H1 (cell line): ENCODE results near the gene COL9A2. TPM values are rescaled to one million over a fixed set of nuclear protein-coding genes. Genes with fewer than 3 reads are reported as not detected.

Experiments used
- CTCF ChIA-PET: fragments of 300-600 bp; sonication (Branson Sonifier 250); formaldehyde crosslinking; loops from one replicate; lab custom pipeline; 2021; ENCODE audit not compliant: partially characterized antibody; lab: Charles Lee
- POLR2A ChIA-PET: fragments of 300-600 bp; sonication (Branson Sonifier 250); formaldehyde crosslinking; loops from one replicate; lab custom pipeline; 2021; ENCODE audit warnings: inconsistent platforms; ENCODE audit not compliant: partially characterized antibody; lab: Charles Lee
- DNase-seq, 2 experiments: peaks; one replicate each; pipeline versions ENCODE4 v3.0.0 to v3.0.0-alpha.2; 2010 to 2022; ENCODE audit warnings: low spot score in 2 of 2, low read depth in 1 of 2, mixed read lengths in 1 of 2
- FAIRE-seq: peaks from 2 replicates; lab custom pipeline; 2011; peaks lifted over from hg19 to GRCh38; lab: Jason Lieb, UNC
- H2AFZ ChIP-seq: 2 replicates; pipeline ENCODE4 v1.8.1; 2012; ENCODE audit warnings: low read length, inconsistent platforms
- H2AK5ac ChIP-seq: 2 replicates; pipeline ENCODE4 v1.6.1; 2013; ENCODE audit warnings: low read depth, low read length
- H2BK120ac ChIP-seq: replicated peaks from 2 replicates; pipeline ENCODE3; 2013; ENCODE audit warnings: low read depth, low read length, inconsistent platforms
- H2BK12ac ChIP-seq: 2 replicates; pipeline ENCODE4 v1.6.1; 2013; ENCODE audit warnings: low read depth, low read length
- H2BK15ac ChIP-seq: 2 replicates; pipeline ENCODE4 v1.6.1; 2013; ENCODE audit warnings: low read length
- H2BK20ac ChIP-seq: 2 replicates; pipeline ENCODE4 v1.6.1; 2013; ENCODE audit warnings: low read length
- H2BK5ac ChIP-seq: 2 replicates; pipeline ENCODE4 v1.6.1; 2013; ENCODE audit warnings: low read depth, low read length
- H3K14ac ChIP-seq: 2 replicates; pipeline ENCODE4 v1.6.1; 2013; ENCODE audit warnings: inconsistent platforms; ENCODE audit not compliant: insufficient read length
- H3K18ac ChIP-seq: 2 replicates; pipeline ENCODE4 v1.6.1; 2013; ENCODE audit warnings: low read length; ENCODE audit errors: extremely low read depth
- H3K23ac ChIP-seq: 2 replicates; pipeline ENCODE4 v1.6.1; 2013; ENCODE audit warnings: inconsistent platforms; ENCODE audit not compliant: insufficient read length
- H3K23me2 ChIP-seq: 2 replicates; pipeline ENCODE4 v1.6.1; 2013; ENCODE audit warnings: low read depth, low read length
- H3K27ac ChIP-seq: 2 replicates; pipeline ENCODE4 v1.6.1; 2011; ENCODE audit warnings: low read depth, low read length, inconsistent platforms
- H3K27me3 ChIP-seq, 4 experiments: replicated peaks in 1 of 4; 1 replicate in 1 of 4; 2 replicates in 3 of 4; pipeline versions ENCODE4 v1.6.1 to v1.8.1; 2011 to 2013; ENCODE audit warnings: low read length in 3 of 4, mild to moderate bottlenecking in 3 of 4, inconsistent platforms in 2 of 4, mixed read lengths in 2 of 4, moderate library complexity in 1 of 4; ENCODE audit not compliant: control insufficient read depth in 3 of 4, insufficient read depth in 3 of 4; ENCODE audit errors: extremely low read depth in 1 of 4
- H3K36me3 ChIP-seq, 4 experiments: 2 replicates each; pipeline versions ENCODE4 v1.6.1 to v1.8.1; 2011 to 2013; ENCODE audit warnings: mild to moderate bottlenecking in 4 of 4, low read length in 3 of 4, moderate library complexity in 2 of 4, control low read depth in 1 of 4, inconsistent platforms in 1 of 4; ENCODE audit not compliant: insufficient read depth in 4 of 4, control insufficient read depth in 2 of 4
- H3K4ac ChIP-seq: replicated peaks from 2 replicates; pipeline ENCODE3; 2013; ENCODE audit warnings: low read length, low read depth, mixed read lengths, inconsistent platforms; ENCODE audit not compliant: insufficient read length
- H3K4me1 ChIP-seq, 4 experiments: replicated peaks in 1 of 4; 1 replicate in 1 of 4; 2 replicates in 3 of 4; pipeline versions ENCODE4 v1.6.1 to v1.8.1; 2011 to 2013; ENCODE audit warnings: low read length in 3 of 4, inconsistent platforms in 2 of 4, mixed read lengths in 1 of 4; ENCODE audit not compliant: insufficient read depth in 4 of 4, control insufficient read depth in 3 of 4
- H3K4me2 ChIP-seq, 2 experiments: 2 replicates each; pipeline versions ENCODE4 v1.6.1 to v1.8.1; 2011 to 2013; ENCODE audit warnings: low read depth in 2 of 2, low read length in 2 of 2, control low read depth in 1 of 2, inconsistent platforms in 1 of 2, mild to moderate bottlenecking in 1 of 2; ENCODE audit not compliant: insufficient read depth in 1 of 2
- H3K4me3 ChIP-seq, 4 experiments: fragments of 200-600, 300-600 bp in 1 of 4; sonication (generic), shearing (Covaris generic), sonication (Bioruptor Twin) in 1 of 4; 2 replicates each; pipeline versions ENCODE4 v1.5.1 to v1.8.1; 2011 to 2016; ENCODE audit warnings: low read length in 4 of 4, low read depth in 3 of 4, control low read depth in 2 of 4, inconsistent platforms in 2 of 4, mild to moderate bottlenecking in 2 of 4, mixed read lengths in 1 of 4, moderate library complexity in 1 of 4; ENCODE audit not compliant: insufficient read depth in 2 of 4; ENCODE audit errors: extremely low read depth in 1 of 4
- H3K56ac ChIP-seq: replicated peaks from 2 replicates; pipeline ENCODE3; 2013; ENCODE audit warnings: low read depth, mild to moderate bottlenecking, mixed read lengths, low read length, inconsistent platforms; ENCODE audit not compliant: insufficient read length
- H3K79me1 ChIP-seq: 2 replicates; pipeline ENCODE4 v1.6.1; 2013; ENCODE audit warnings: low read depth, low read length, control low read depth
- H3K79me2 ChIP-seq, 2 experiments: 2 replicates each; pipeline versions ENCODE4 v1.6.1 to v1.8.1; 2012 to 2013; ENCODE audit warnings: low read length in 2 of 2, mild to moderate bottlenecking in 2 of 2, inconsistent platforms in 1 of 2; ENCODE audit not compliant: insufficient read depth in 2 of 2, control insufficient read depth in 1 of 2
- H3K9ac ChIP-seq, 4 experiments: replicated peaks in 1 of 4; 1 replicate in 1 of 4; 2 replicates in 3 of 4; pipeline versions ENCODE4 v1.6.1 to v1.8.1; 2011 to 2013; ENCODE audit warnings: low read depth in 3 of 4, low read length in 3 of 4, control low read depth in 2 of 4, mild to moderate bottlenecking in 2 of 4, moderate library complexity in 2 of 4, inconsistent platforms in 1 of 4; ENCODE audit errors: extremely low read depth in 1 of 4
- H3K9me3 ChIP-seq, 2 experiments: 2 replicates each; pipeline versions ENCODE4 v1.6.1 to v1.8.1; 2012 to 2013; ENCODE audit warnings: mild to moderate bottlenecking in 2 of 2, moderate library complexity in 2 of 2, control low read depth in 1 of 2, inconsistent platforms in 1 of 2, low read depth in 1 of 2, low read length in 1 of 2, mixed read lengths in 1 of 2; ENCODE audit not compliant: insufficient read depth in 2 of 2
- H4K20me1 ChIP-seq, 2 experiments: replicated peaks in 1 of 2; 2 replicates each; pipeline versions ENCODE3 to v1.8.1; 2011 to 2013; ENCODE audit warnings: inconsistent platforms in 2 of 2, low read length in 2 of 2, mild to moderate bottlenecking in 1 of 2; ENCODE audit not compliant: insufficient read depth in 2 of 2, control insufficient read depth in 1 of 2
- H4K5ac ChIP-seq: 2 replicates; pipeline ENCODE4 v1.6.1; 2013; ENCODE audit warnings: low read length, low read depth, mixed read lengths, inconsistent platforms; ENCODE audit not compliant: insufficient read length
- H4K8ac ChIP-seq: 2 replicates; pipeline ENCODE4 v1.8.0; 2013; ENCODE audit warnings: mild to moderate bottlenecking, moderate library complexity, low read length, inconsistent platforms; ENCODE audit not compliant: insufficient read depth; ENCODE audit errors: extremely low read depth
- H4K91ac ChIP-seq: replicated peaks from 2 replicates; pipeline ENCODE3; 2013; ENCODE audit warnings: low read length, mixed read lengths, inconsistent platforms; ENCODE audit not compliant: insufficient read length
- EZH2 ChIP-seq: fragments of 200-600 bp; sonication (generic); IDR thresholded peaks from 2 replicates; pipeline ENCODE4 v1.7.1; 2012; ENCODE audit warnings: low read depth, mild to moderate bottlenecking, moderate library complexity, low read length, inconsistent platforms; ENCODE audit not compliant: severe bottlenecking
- GABPA ChIP-seq: IDR thresholded peaks from 2 replicates; pipeline ENCODE4 v1.6.1; 2011; ENCODE audit warnings: mild to moderate bottlenecking, low read length, moderate library complexity, borderline replicate concordance; ENCODE audit not compliant: insufficient read depth
- WGBS, 2 experiments: shearing (Covaris generic) in 1 of 2; methylation state at CpG; one replicate each; pipeline versions ENCODE4 v1.1.6 to v1.1.7; 2013 to 2015; ENCODE audit warnings: low lambda C conversion rate in 2 of 2, mixed read lengths in 2 of 2, inconsistent platforms in 1 of 2, low coverage in 1 of 2, missing lambda C conversion rate in 1 of 2; ENCODE audit not compliant: insufficient replicate concordance in 2 of 2, insufficient coverage in 1 of 2, insufficient read length in 1 of 2; ENCODE audit errors: extremely low coverage in 1 of 2, missing lambda C conversion rate in 1 of 2; 5-methylcytosine and 5-hydroxymethylcytosine counted together
- polyA plus RNA-seq, 7 experiments: library from polyadenylated mRNA; depleted of rRNA in 3 of 7; stranded (reverse) in 5 of 7; unstranded in 2 of 7; fragments of >200 nt in 5 of 7; fragments of 200-250 nt in 2 of 7; gene quantifications; 1 replicate in 5 of 7; 2 replicates in 1 of 7; 4 replicates in 1 of 7; pipeline versions ENCODE4 v1.2.1 to v1.2.3, GENCODE V29; 2011 to 2013; ENCODE audit warnings: missing spikeins in 2 of 7, mixed read lengths in 2 of 7
- total RNA-seq: library from RNA; stranded (reverse); fragmentation: NEBNext Ultra II Directional; extraction: Animal tissue kit (Norgen Biotek cat#: 25700); gene quantifications from 2 replicates; pipeline ENCODE4 v1.2.1, GENCODE V29; 2021

The COL9A2 gene
- total and polyA plus RNA-seq, 2 of the 8 experiments (the other 6 are each of a cell fraction or from before 2014, with no cell fraction given): 3.2 to 3.3 TPM

- Histone ChIP-seq H3K18ac (no peak overlapping the region), H3K27me3 (peaks cover 0 to 17% (median 8%) of the 10 kb centered on the region in 4 experiments; a peak in 4 of 7 replicates), H2AK5ac (no peak overlapping the region), H2BK5ac (no peak overlapping the region), H2BK15ac (no peak overlapping the region), H3K4ac (no peak overlapping the region), H2BK20ac (no peak overlapping the region), H3K23me2 (no peaks in the 10 kb centered on the region), H2AFZ (no peak overlapping the region), H4K8ac (no peak overlapping the region), H3K79me2 (no peaks in the 10 kb centered on the region), H2BK12ac (no peak overlapping the region), H4K5ac (no peak overlapping the region), H3K9me3 (no peaks in the 10 kb centered on the region), H4K91ac (no peak overlapping the region), H3K4me2 (peak overlapping the region; percentile 19 to 63; a peak in 3 of 4 replicates), H3K14ac (no peak overlapping the region), H3K36me3 (no peaks in the 10 kb centered on the region), H3K79me1 (no peaks in the 10 kb centered on the region), H3K27ac (no peak overlapping the region), H2BK120ac (no peak overlapping the region), H3K56ac (no peak overlapping the region), H3K4me1 (peaks cover 0 to 5% (median 0%) of the 10 kb centered on the region in 4 experiments; a peak in 5 of 7 replicates), H4K20me1 (no peaks in the 10 kb centered on the region), H3K4me3 (peak overlapping the region in 1 of 4 experiments; percentile 54; a peak in 2 of 8 replicates), H3K9ac (no peak overlapping the region), H3K23ac (no peak overlapping the region)
- FAIRE-seq (no peak), DNase-seq (no peak)
- POLR2A ChIA-PET: no interaction called here
- CTCF ChIA-PET: no interaction called here
- WGBS, 2 experiments: 78% methylated on average over 26 of the region's 38 CpGs; no CpG with 5 or more reads in 1 of the 2 experiments
- no peak for TF ChIP-seq GABPA
- peak; percentile 28 for TF ChIP-seq EZH2
Observed at GRCh38 chr1:40303051-40303771, 13.9 kb downstream of the COL9A2 start.
